ENCODE measurements around the gene NUDT15. TPM values are rescaled to one million over a fixed set of nuclear protein-coding genes. Genes with fewer than 3 reads are reported as not detected.

The NUDT15 gene
- polyA plus RNA-seq, 1 donor from 2014 or later, result 23.0 TPM

DNA sequence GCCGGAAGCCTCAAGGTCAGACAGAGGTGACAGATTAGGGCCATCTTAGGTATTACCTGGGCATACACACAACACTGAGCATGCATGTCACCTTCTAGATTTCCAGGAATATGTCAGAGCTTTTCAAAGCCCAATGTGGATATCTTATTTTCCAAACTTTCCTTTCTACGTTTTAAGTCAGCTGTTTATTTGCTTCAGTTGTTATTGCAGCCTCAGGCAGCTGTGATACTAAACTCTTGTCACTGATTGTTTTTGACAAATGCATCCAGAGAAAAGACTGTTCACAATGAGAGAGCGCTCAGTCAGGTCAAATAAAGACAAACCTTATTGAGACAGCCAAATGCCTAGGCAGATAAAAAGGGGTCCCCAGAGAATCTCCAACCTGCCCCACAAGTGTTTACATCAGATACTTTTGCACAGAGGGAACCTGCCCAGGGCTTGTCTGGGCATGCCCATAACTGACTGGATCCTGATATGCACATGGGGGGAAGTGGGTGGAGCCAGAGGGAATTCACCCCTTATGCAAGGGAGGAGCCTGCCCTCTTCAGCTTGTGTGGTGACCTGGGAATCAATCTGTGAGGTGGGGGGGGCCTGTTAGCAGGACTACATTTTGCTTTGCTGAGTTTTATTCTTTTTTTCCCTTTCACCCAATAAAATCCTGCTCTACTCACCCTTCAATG, 28.9 kb downstream of the NUDT15 start:
- Histone ChIP-seq H3K27me3 (ENCODE audit: insufficient read depth, low read depth, low read length) (no peaks in the 10 kb centered on the region), H3K4me2 (ENCODE audit: low read length) (no peak overlapping the region), H2AFZ (ENCODE audit: low read depth, low read length) (no peak overlapping the region), H3K36me3 (ENCODE audit: insufficient read depth, low read length) (peaks cover 38% of the 10 kb centered on the region), H3F3A (ENCODE audit: insufficient read depth, low read length, poor library complexity, severe bottlenecking) (no peaks in the 10 kb centered on the region), H3K9me3 (ENCODE audit: low read length) (peaks cover 4% of the 10 kb centered on the region), H3K9me2 (ENCODE audit: insufficient read depth, low read length) (no peaks in the 10 kb centered on the region), H4K20me1 (ENCODE audit: insufficient read depth) (no peaks in the 10 kb centered on the region), H3K9ac (ENCODE audit: low read length) (no peak overlapping the region), H3K27ac (ENCODE audit: low read length) (no peak overlapping the region), H3K79me2 (replicated peaks; ENCODE audit: insufficient read depth, low read length) (no peaks in the 10 kb centered on the region), H3K4me3 (ENCODE audit: low read length) (no peak overlapping the region)
- TF ChIP-seq TAF1 (IDR thresholded peaks at IDR 0.05; ENCODE audit: low read depth), result no peak
- TF ChIP-seq, protein P1, sequence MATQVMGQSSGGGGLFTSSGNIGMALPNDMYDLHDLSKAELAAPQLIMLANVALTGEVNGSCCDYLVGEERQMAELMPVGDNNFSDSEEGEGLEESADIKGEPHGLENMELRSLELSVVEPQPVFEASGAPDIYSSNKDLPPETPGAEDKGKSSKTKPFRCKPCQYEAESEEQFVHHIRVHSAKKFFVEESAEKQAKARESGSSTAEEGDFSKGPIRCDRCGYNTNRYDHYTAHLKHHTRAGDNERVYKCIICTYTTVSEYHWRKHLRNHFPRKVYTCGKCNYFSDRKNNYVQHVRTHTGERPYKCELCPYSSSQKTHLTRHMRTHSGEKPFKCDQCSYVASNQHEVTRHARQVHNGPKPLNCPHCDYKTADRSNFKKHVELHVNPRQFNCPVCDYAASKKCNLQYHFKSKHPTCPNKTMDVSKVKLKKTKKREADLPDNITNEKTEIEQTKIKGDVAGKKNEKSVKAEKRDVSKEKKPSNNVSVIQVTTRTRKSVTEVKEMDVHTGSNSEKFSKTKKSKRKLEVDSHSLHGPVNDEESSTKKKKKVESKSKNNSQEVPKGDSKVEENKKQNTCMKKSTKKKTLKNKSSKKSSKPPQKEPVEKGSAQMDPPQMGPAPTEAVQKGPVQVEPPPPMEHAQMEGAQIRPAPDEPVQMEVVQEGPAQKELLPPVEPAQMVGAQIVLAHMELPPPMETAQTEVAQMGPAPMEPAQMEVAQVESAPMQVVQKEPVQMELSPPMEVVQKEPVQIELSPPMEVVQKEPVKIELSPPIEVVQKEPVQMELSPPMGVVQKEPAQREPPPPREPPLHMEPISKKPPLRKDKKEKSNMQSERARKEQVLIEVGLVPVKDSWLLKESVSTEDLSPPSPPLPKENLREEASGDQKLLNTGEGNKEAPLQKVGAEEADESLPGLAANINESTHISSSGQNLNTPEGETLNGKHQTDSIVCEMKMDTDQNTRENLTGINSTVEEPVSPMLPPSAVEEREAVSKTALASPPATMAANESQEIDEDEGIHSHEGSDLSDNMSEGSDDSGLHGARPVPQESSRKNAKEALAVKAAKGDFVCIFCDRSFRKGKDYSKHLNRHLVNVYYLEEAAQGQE (IDR thresholded peaks at IDR 0.05; ENCODE audit: borderline replicate concordance), result no peak
- no peak for TF ChIP-seq EZH2 (IDR thresholded peaks at IDR 0.05; ENCODE audit: borderline replicate concordance, insufficient read depth, low read length, poor library complexity, severe bottlenecking)
- TF ChIP-seq MXI1 (conservative IDR thresholded peaks at IDR 0.05; ENCODE audit: poor library complexity, severe bottlenecking), result no peak
- TF ChIP-seq RAD21 (conservative IDR thresholded peaks at IDR 0.05), result no peak
- TF ChIP-seq EP300 (conservative IDR thresholded peaks at IDR 0.05; ENCODE audit: poor library complexity, severe bottlenecking), result no peak
- no peak for TF ChIP-seq SMC3 (conservative IDR thresholded peaks at IDR 0.05; ENCODE audit: poor library complexity)
- TF ChIP-seq, protein P2, sequence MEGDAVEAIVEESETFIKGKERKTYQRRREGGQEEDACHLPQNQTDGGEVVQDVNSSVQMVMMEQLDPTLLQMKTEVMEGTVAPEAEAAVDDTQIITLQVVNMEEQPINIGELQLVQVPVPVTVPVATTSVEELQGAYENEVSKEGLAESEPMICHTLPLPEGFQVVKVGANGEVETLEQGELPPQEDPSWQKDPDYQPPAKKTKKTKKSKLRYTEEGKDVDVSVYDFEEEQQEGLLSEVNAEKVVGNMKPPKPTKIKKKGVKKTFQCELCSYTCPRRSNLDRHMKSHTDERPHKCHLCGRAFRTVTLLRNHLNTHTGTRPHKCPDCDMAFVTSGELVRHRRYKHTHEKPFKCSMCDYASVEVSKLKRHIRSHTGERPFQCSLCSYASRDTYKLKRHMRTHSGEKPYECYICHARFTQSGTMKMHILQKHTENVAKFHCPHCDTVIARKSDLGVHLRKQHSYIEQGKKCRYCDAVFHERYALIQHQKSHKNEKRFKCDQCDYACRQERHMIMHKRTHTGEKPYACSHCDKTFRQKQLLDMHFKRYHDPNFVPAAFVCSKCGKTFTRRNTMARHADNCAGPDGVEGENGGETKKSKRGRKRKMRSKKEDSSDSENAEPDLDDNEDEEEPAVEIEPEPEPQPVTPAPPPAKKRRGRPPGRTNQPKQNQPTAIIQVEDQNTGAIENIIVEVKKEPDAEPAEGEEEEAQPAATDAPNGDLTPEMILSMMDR (IDR thresholded peaks at IDR 0.05; ENCODE audit: poor library complexity, severe bottlenecking), result no peak
- no peak for TF ChIP-seq POLR2AphosphoS5 (IDR thresholded peaks at IDR 0.05)

DNA sequence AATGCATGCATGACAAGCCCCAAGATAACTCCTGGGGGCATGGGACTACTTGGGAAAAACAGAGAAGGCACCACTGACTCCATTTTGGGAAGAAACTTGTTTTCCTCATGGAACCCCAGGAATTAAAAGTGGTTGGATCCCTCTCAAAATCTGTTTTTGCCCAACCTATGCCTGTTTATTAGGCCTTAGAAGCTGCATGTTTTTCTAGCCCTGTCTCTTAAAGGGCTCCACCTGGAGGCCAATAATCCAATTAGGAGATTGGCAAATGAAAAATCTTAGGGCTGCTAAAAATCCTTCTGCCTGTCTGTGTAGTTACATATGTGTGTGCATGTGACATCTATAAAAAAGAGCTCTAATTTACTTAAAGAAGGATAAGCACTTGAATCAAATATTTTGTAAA, 30.5 kb downstream of the NUDT15 start:
- no peak overlapping the region for H3K9ac ChIP-seq (ENCODE audit: low read length)
- no peaks in the 10 kb centered on the region for H3K27me3 ChIP-seq (ENCODE audit: insufficient read depth, low read depth, low read length)
- no peak overlapping the region for H3K27ac ChIP-seq (ENCODE audit: low read length)
- no peak overlapping the region for H2AFZ ChIP-seq (ENCODE audit: low read depth, low read length)
- H4K20me1 ChIP-seq (ENCODE audit: insufficient read depth), result no peaks in the 10 kb centered on the region
- peaks cover 52% of the 10 kb centered on the region for H3K36me3 ChIP-seq (ENCODE audit: insufficient read depth, low read length)
- H3F3A ChIP-seq (ENCODE audit: insufficient read depth, low read length, poor library complexity, severe bottlenecking), result no peaks in the 10 kb centered on the region
- H3K79me2 ChIP-seq (replicated peaks; ENCODE audit: insufficient read depth, low read length), result no peaks in the 10 kb centered on the region
- no peak for TF ChIP-seq RAD21 (conservative IDR thresholded peaks at IDR 0.05)
- no peak for TF ChIP-seq EZH2 (IDR thresholded peaks at IDR 0.05; ENCODE audit: borderline replicate concordance, insufficient read depth, low read length, poor library complexity, severe bottlenecking)
- TF ChIP-seq POLR2AphosphoS5 (IDR thresholded peaks at IDR 0.05), result no peak
- TF ChIP-seq MXI1 (conservative IDR thresholded peaks at IDR 0.05; ENCODE audit: poor library complexity, severe bottlenecking), result no peak
- TF ChIP-seq TAF1 (IDR thresholded peaks at IDR 0.05; ENCODE audit: low read depth), result no peak
- TF ChIP-seq, protein P1 (IDR thresholded peaks at IDR 0.05; ENCODE audit: borderline replicate concordance), result no peak
- TF ChIP-seq, protein P2 (IDR thresholded peaks at IDR 0.05; ENCODE audit: poor library complexity, severe bottlenecking), result no peak
- TF ChIP-seq SMC3 (conservative IDR thresholded peaks at IDR 0.05; ENCODE audit: poor library complexity), result no peak
- no peak for TF ChIP-seq EP300 (conservative IDR thresholded peaks at IDR 0.05; ENCODE audit: poor library complexity, severe bottlenecking)
- peaks cover 11% of the 10 kb centered on the region for H3K9me3 ChIP-seq (ENCODE audit: low read length)
- no peak overlapping the region for H3K4me2 ChIP-seq (ENCODE audit: low read length)
- no peak overlapping the region for H3K4me3 ChIP-seq (ENCODE audit: low read length)
- no peaks in the 10 kb centered on the region for H3K9me2 ChIP-seq (ENCODE audit: insufficient read depth, low read length)
